Mesendoderm (in vitro differentiated cells): ENCODE measurements around the gene KHK.

Source experiments
- DNase-seq: peaks from one replicate; pipeline ENCODE4 v3.0.0; 2013
- H2AK5ac ChIP-seq: 2 replicates; pipeline ENCODE4 v1.6.1; 2013; ENCODE audit warnings: low read length, inconsistent platforms
- H2BK120ac ChIP-seq: 2 replicates; pipeline ENCODE4 v1.6.1; 2013; ENCODE audit warnings: low read depth, mild to moderate bottlenecking, low read length, moderate library complexity, mixed read lengths
- H2BK15ac ChIP-seq: replicated peaks from 2 replicates; pipeline ENCODE4 v1.6.1; 2013; ENCODE audit warnings: low read depth, mild to moderate bottlenecking, moderate library complexity
- H2BK5ac ChIP-seq: 2 replicates; pipeline ENCODE4 v1.6.1; 2013; ENCODE audit warnings: low read length, inconsistent platforms
- H3K18ac ChIP-seq: 2 replicates; pipeline ENCODE4 v1.6.1; 2013; ENCODE audit warnings: mild to moderate bottlenecking, low read length, mixed read lengths
- H3K23ac ChIP-seq: one replicate; pipeline ENCODE4 v1.6.1; 2013; ENCODE audit warnings: low read length
- H3K27ac ChIP-seq: 2 replicates; pipeline ENCODE4 v1.5.1; 2013; ENCODE audit warnings: low read depth, mild to moderate bottlenecking, inconsistent platforms, low read length, moderate library complexity
- H3K27me3 ChIP-seq: 2 replicates; pipeline ENCODE4 v1.6.1; 2013; ENCODE audit warnings: low read length, control low read depth, mild to moderate bottlenecking, inconsistent platforms; ENCODE audit not compliant: insufficient read depth, poor library complexity
- H3K36me3 ChIP-seq: 2 replicates; pipeline ENCODE4 v1.6.1; 2013; ENCODE audit warnings: low read length, inconsistent platforms; ENCODE audit not compliant: control insufficient read depth, insufficient read depth
- H3K4ac ChIP-seq: one replicate; pipeline ENCODE4 v1.6.1; 2013; ENCODE audit warnings: low read depth, mild to moderate bottlenecking, low read length, moderate library complexity
- H3K4me1 ChIP-seq: 2 replicates; pipeline ENCODE4 v1.6.1; 2013; ENCODE audit warnings: low read depth, low read length, inconsistent platforms; ENCODE audit not compliant: control insufficient read depth
- H3K4me2 ChIP-seq: 2 replicates; pipeline ENCODE4 v1.6.1; 2013; ENCODE audit warnings: low read length
- H3K4me3 ChIP-seq: 2 replicates; pipeline ENCODE4 v1.5.1; 2013; ENCODE audit warnings: mild to moderate bottlenecking, low read length
- H3K56ac ChIP-seq: one replicate; pipeline ENCODE4 v1.6.1; 2013; ENCODE audit warnings: low read length
- H3K79me1 ChIP-seq: 2 replicates; pipeline ENCODE4 v1.6.1; 2013; ENCODE audit warnings: low read length, inconsistent platforms
- H3K79me2 ChIP-seq: 2 replicates; pipeline ENCODE4 v1.6.1; 2013; ENCODE audit warnings: mild to moderate bottlenecking, low read length; ENCODE audit not compliant: control insufficient read depth, insufficient read depth
- H3K9ac ChIP-seq: 2 replicates; pipeline ENCODE4 v1.6.1; 2013; ENCODE audit warnings: low read length, inconsistent platforms
- H4K5ac ChIP-seq: one replicate; pipeline ENCODE4 v1.6.1; 2013; ENCODE audit warnings: low read length
- H4K8ac ChIP-seq: one replicate; pipeline ENCODE4 v1.6.1; 2013; ENCODE audit warnings: low read depth, mild to moderate bottlenecking, control low read depth, low read length, moderate library complexity
- WGBS: extraction: QIAGEN DNeasy Blood & Tissue Kit; methylation state at CpG from one replicate; pipeline ENCODE4 v1.1.7; 2013; ENCODE audit warnings: low lambda C conversion rate, missing lambda C conversion rate; ENCODE audit not compliant: insufficient coverage; ENCODE audit errors: extremely low coverage; 5-methylcytosine and 5-hydroxymethylcytosine counted together

KHK gene

GRCh38 chr2:27149570-27150405 is 63.2 kb downstream of the KHK start:
- no peak overlapping the region for H2BK15ac ChIP-seq
- H3K79me1 ChIP-seq = no peaks in the 10 kb centered on the region
- no peak overlapping the region for H2AK5ac ChIP-seq
- H2BK5ac ChIP-seq = no peak overlapping the region
- no peaks in the 10 kb centered on the region for H3K79me2 ChIP-seq
- H3K4me2 ChIP-seq = no peak overlapping the region
- WGBS = no CpG with 5 or more reads among the region's 29 CpGs
- no peak overlapping the region for H4K5ac ChIP-seq
- no peak overlapping the region for H3K23ac ChIP-seq
- H3K9ac ChIP-seq = no peak overlapping the region
- no peaks in the 10 kb centered on the region for H3K27me3 ChIP-seq
- H2BK120ac ChIP-seq = no peak overlapping the region
- H3K18ac ChIP-seq = no peak overlapping the region
- H3K4me3 ChIP-seq = no peak overlapping the region
- H3K36me3 ChIP-seq = no peaks in the 10 kb centered on the region
- H3K4me1 ChIP-seq = no peaks in the 10 kb centered on the region
- no peak overlapping the region for H3K27ac ChIP-seq
- H3K4ac ChIP-seq = no peak overlapping the region
- no peak overlapping the region for H3K56ac ChIP-seq
- H4K8ac ChIP-seq = no peak overlapping the region
- no peak for DNase-seq
